GM12891 (cell line): ENCODE data around the gene RPL5.

Experiments used
- DNase-seq: peaks from one replicate; pipeline ENCODE4 v3.0.0; 2011; ENCODE audit warnings: low spot score; ENCODE audit not compliant: insufficient read length
- FAIRE-seq: peaks from 2 replicates; lab custom pipeline; 2011; peaks lifted over from hg19 to GRCh38; lab: Jason Lieb, UNC
- PAX5 ChIP-seq: IDR thresholded peaks from 2 replicates; pipeline ENCODE4 v1.6.1; 2011; ENCODE audit warnings: low read length, moderate library complexity, mild to moderate bottlenecking; ENCODE audit not compliant: insufficient read depth, severe bottlenecking
- POLR2A ChIP-seq: IDR thresholded peaks from 2 replicates; pipeline ENCODE4 v1.6.1; 2011; ENCODE audit warnings: low read depth, low read length, control low read depth
- POLR2AphosphoS5 ChIP-seq: IDR thresholded peaks from 2 replicates; pipeline ENCODE4 v1.6.1; 2011; ENCODE audit warnings: low read depth, low read length, control low read depth
- POU2F2 ChIP-seq: IDR thresholded peaks from 2 replicates; pipeline ENCODE4 v1.6.1; 2011; ENCODE audit warnings: low read depth, mild to moderate bottlenecking, control low read depth, low read length, moderate library complexity
- SPI1 ChIP-seq: IDR thresholded peaks from 2 replicates; pipeline ENCODE4 v1.6.1; 2011; ENCODE audit warnings: low read depth, low read length, control low read depth
- TAF1 ChIP-seq: IDR thresholded peaks from 2 replicates; pipeline ENCODE4 v1.6.1; 2011; ENCODE audit warnings: low read depth, low read length, control low read depth

Gene RPL5

GRCh38 chr1:92850019-92850418 is 18.2 kb downstream of the RPL5 start:
- no peak for FAIRE-seq
- TF ChIP-seq PAX5 (no peak), SPI1 (no peak), POLR2A (no peak), POU2F2 (no peak), TAF1 (no peak), POLR2AphosphoS5 (no peak)
- no peak for DNase-seq

GRCh38 chr1:92851729-92852128 is 19.9 kb downstream of the RPL5 start:
- no peak for DNase-seq
- TF ChIP-seq PAX5 = no peak
- TF ChIP-seq POU2F2 = no peak
- TF ChIP-seq TAF1 = no peak
- no peak for TF ChIP-seq SPI1
- no peak for FAIRE-seq

GRCh38 chr1:92853299-92853698 is 21.5 kb downstream of the RPL5 start:
- no peak for DNase-seq
- no peak for FAIRE-seq
- TF ChIP-seq POLR2A (no peak), PAX5 (no peak), SPI1 (no peak), TAF1 (no peak), POU2F2 (no peak), POLR2AphosphoS5 (no peak)

GRCh38 chr1:92854101-92854785 is 22.4 kb downstream of the RPL5 start:
- DNase-seq = no peak
- TF ChIP-seq POLR2A (no peak), POU2F2 (no peak), PAX5 (no peak), SPI1 (no peak), POLR2AphosphoS5 (no peak), TAF1 (no peak)
- no peak for FAIRE-seq

GRCh38 chr1:92855236-92855635 is 23.4 kb downstream of the RPL5 start:
- TF ChIP-seq SPI1 (no peak), POLR2AphosphoS5 (no peak), TAF1 (no peak), PAX5 (no peak), POU2F2 (no peak), POLR2A (no peak)
- DNase-seq = no peak
- no peak for FAIRE-seq

- no peak for DNase-seq
- TF ChIP-seq SPI1 = no peak
- no peak for TF ChIP-seq POLR2AphosphoS5
- no peak for TF ChIP-seq POLR2A
- no peak for TF ChIP-seq POU2F2
- TF ChIP-seq PAX5 = no peak
- no peak for TF ChIP-seq TAF1
- no peak for FAIRE-seq
These were observed 26.0 kb downstream of the RPL5 start for GRCh38 chr1:92857817-92858216.

GRCh38 chr1:92858564-92859399 is 26.9 kb downstream of the RPL5 start:
- DNase-seq = peak; percentile 10
- TF ChIP-seq POLR2AphosphoS5 = no peak
- TF ChIP-seq POU2F2 = no peak
- no peak for TF ChIP-seq SPI1
- TF ChIP-seq PAX5 = no peak
- no peak for TF ChIP-seq TAF1
- no peak for TF ChIP-seq POLR2A
- peak; percentile 96 for FAIRE-seq

GRCh38 chr1:92859400-92860039 is 27.7 kb downstream of the RPL5 start:
- no peak for FAIRE-seq

GRCh38 chr1:92862605-92863004 is 30.8 kb downstream of the RPL5 start:
- DNase-seq = no peak

More at GRCh38 chr1:92859400-92860039, 27.7 kb downstream of the RPL5 start:
- TF ChIP-seq PAX5 (no peak), POU2F2 (no peak)
- DNase-seq = no peak

More at GRCh38 chr1:92862605-92863004, 30.8 kb downstream of the RPL5 start:
- FAIRE-seq = no peak
- no peak for TF ChIP-seq PAX5
- TF ChIP-seq SPI1 = no peak
- no peak for TF ChIP-seq POU2F2
- TF ChIP-seq TAF1 = no peak
- no peak for TF ChIP-seq POLR2A
- no peak for TF ChIP-seq POLR2AphosphoS5
